WTC11 (cell line): ENCODE measurements around the gene GPRC5A. TPM values are rescaled to one million over a fixed set of nuclear protein-coding genes. Genes with fewer than 3 reads are reported as not detected.
A peak's percentile ranks its signal among the peaks of the same experiment; 100 is the strongest.

Source experiments
- ATAC-seq: fragments of 200-7000 bp; cut with Tn5 transposase; 2 replicates; pipeline ENCODE4 v1.10.0; 2021; ENCODE audit warnings: mild to moderate bottlenecking, moderate library complexity
- CTCF ChIA-PET: fragments of 300-600 bp; sonication (Branson Sonifier 250); formaldehyde crosslinking; loops from one replicate; lab custom pipeline; 2021; ENCODE audit warnings: antibody characterized with exemption; lab: Charles Lee
- POLR2A ChIA-PET: fragments of 350-600 bp; sonication (Branson Sonifier 250); formaldehyde crosslinking; loops from one replicate; lab custom pipeline; 2021; ENCODE audit warnings: antibody characterized with exemption; lab: Charles Lee
- DNase-seq: peaks from one replicate; pipeline ENCODE4 v3.0.0; 2021; ENCODE audit warnings: low spot score
- H3K27ac Mint-ChIP-seq: 2 replicates; pipeline ENCODE4 v1.8.0; 2021; ENCODE audit warnings: mixed read lengths
- H3K27me3 Mint-ChIP-seq: 2 replicates; pipeline ENCODE4 v1.8.0; 2021; ENCODE audit warnings: low read depth, mild to moderate bottlenecking, moderate library complexity, mixed read lengths
- H3K36me3 Mint-ChIP-seq: 2 replicates; pipeline ENCODE4 v1.8.0; 2021; ENCODE audit warnings: mixed read lengths
- H3K4me1 Mint-ChIP-seq: 2 replicates; pipeline ENCODE4 v1.8.0; 2022; ENCODE audit warnings: mixed read lengths
- H3K4me3 Mint-ChIP-seq: 2 replicates; pipeline ENCODE4 v1.8.0; 2021; ENCODE audit warnings: mild to moderate bottlenecking, moderate library complexity, mixed read lengths
- H3K9me3 Mint-ChIP-seq: 2 replicates; pipeline ENCODE4 v1.8.0; 2021; ENCODE audit warnings: mixed read lengths
- ELF4 ChIP-seq: sonication (generic); formaldehyde crosslinking; IDR thresholded peaks from 2 replicates; pipeline ENCODE4 v1.8.1; 2022; ENCODE audit warnings: low read depth, mild to moderate bottlenecking, moderate library complexity, missing genetic modification reagents
- FOXP1 ChIP-seq: sonication (generic); formaldehyde crosslinking; IDR thresholded peaks from 2 replicates; pipeline ENCODE4 v1.8.0; 2022; ENCODE audit warnings: missing genetic modification reagents, mild to moderate bottlenecking, moderate library complexity, borderline replicate concordance
- KAT7 ChIP-seq: sonication (generic); formaldehyde crosslinking; IDR thresholded peaks from 2 replicates; pipeline ENCODE4 v1.8.1; 2023; ENCODE audit warnings: missing genetic modification reagents, mild to moderate bottlenecking, borderline replicate concordance
- PREB ChIP-seq: sonication (generic); formaldehyde crosslinking; IDR thresholded peaks from 2 replicates; pipeline ENCODE4 v1.8.1; 2022; ENCODE audit warnings: mild to moderate bottlenecking, missing genetic modification reagents, moderate library complexity, borderline replicate concordance
- PRRX2 ChIP-seq: fragments of 250-450 bp; sonication (Bioruptor Pico); IDR thresholded peaks from 2 replicates; pipeline ENCODE4 v1.8.0; 2021; ENCODE audit warnings: mild to moderate bottlenecking
- STAT6 ChIP-seq: sonication (generic); formaldehyde crosslinking; conservative IDR thresholded peaks from 2 replicates; pipeline ENCODE4 v1.8.1; 2023; ENCODE audit warnings: mild to moderate bottlenecking, low read depth, missing genetic modification reagents, moderate library complexity
- USF2 ChIP-seq: sonication (generic); formaldehyde crosslinking; IDR thresholded peaks from 2 replicates; pipeline ENCODE4 v1.8.1; 2023; ENCODE audit warnings: mild to moderate bottlenecking, missing genetic modification reagents, moderate library complexity
- ZNF121 ChIP-seq: sonication (generic); formaldehyde crosslinking; IDR thresholded peaks from 2 replicates; pipeline ENCODE4 v1.8.0; 2023; ENCODE audit warnings: missing genetic modification reagents
- total RNA-seq: library from RNA; stranded (reverse); gene quantifications from 3 replicates; pipeline ENCODE4 v1.2.3, GENCODE V29; 2021
- TF ChIP-seq, protein P1 (sequence below): sonication (generic); formaldehyde crosslinking; IDR thresholded peaks from 2 replicates; pipeline ENCODE4 v1.8.1; 2022; ENCODE audit warnings: mild to moderate bottlenecking, moderate library complexity, missing genetic modification reagents
- TF ChIP-seq, protein P2 (sequence below): fragments of 250-450 bp; sonication (Bioruptor Pico); IDR thresholded peaks from 2 replicates; pipeline ENCODE4 v2.1.2; 2022; ENCODE audit warnings: mild to moderate bottlenecking, moderate library complexity
- TF ChIP-seq, protein P3 (sequence below): sonication (generic); formaldehyde crosslinking; IDR thresholded peaks from 2 replicates; pipeline ENCODE4 v1.8.0; 2023; ENCODE audit warnings: missing genetic modification reagents
- TF ChIP-seq, protein P4 (sequence below): sonication (generic); formaldehyde crosslinking; IDR thresholded peaks from 2 replicates; pipeline ENCODE4 v1.8.1; 2023; ENCODE audit warnings: mild to moderate bottlenecking, missing genetic modification reagents, borderline replicate concordance

GPRC5A gene
- total RNA-seq, 1 experiment from 2014 or later, result 1.1 TPM

DNA sequence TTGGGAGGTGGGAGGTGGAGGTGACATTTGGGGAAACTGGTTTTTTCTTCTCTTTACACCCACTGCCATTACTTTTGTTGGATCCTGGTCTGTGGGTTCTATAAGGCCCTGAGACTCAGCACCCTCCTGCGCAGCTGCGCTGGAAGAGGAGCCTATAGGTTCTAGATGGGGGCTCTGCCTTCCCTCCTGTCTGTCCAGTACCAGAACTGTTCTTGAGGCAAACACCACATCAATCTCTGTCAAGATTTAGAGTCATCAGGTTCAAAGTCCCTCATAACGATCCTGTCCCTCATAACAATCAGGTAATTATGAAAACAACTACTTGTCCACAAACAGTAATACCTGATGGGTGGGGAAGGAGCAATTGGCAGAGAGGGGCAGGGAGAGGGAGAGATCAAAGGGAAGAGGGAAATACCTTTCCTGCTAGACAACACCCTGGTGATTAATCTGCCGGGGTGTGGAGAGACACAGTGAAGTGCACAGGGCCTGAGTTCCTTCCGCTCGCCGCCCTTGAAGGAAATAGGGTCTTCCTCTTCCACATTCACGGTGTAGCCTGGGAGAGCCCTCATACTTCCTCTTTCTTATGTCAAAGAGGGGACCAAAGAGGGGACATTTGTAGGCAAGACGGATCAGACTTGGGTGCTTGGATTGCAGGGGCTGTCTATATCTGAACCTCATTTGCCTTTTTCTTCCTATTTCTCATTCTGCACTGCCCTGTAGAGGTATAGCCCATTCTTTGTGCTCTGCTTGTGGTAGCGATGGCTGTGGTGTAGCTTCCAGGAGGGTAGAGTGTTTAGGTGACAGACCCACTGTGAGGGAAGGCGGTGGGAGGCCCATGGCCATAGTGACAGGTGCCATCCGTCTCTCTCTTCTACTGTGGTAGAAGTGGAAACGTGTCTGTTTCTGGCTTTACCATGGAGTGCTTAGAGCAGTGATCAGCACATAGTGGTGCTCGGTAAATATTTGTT is 12.6 kb downstream of the GPRC5A start (continued):
- TF ChIP-seq, protein P1, sequence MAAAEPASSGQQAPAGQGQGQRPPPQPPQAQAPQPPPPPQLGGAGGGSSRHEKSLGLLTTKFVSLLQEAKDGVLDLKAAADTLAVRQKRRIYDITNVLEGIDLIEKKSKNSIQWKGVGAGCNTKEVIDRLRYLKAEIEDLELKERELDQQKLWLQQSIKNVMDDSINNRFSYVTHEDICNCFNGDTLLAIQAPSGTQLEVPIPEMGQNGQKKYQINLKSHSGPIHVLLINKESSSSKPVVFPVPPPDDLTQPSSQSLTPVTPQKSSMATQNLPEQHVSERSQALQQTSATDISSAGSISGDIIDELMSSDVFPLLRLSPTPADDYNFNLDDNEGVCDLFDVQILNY (CRISPR knock-in tag), result no peak
- TF ChIP-seq, protein P2, sequence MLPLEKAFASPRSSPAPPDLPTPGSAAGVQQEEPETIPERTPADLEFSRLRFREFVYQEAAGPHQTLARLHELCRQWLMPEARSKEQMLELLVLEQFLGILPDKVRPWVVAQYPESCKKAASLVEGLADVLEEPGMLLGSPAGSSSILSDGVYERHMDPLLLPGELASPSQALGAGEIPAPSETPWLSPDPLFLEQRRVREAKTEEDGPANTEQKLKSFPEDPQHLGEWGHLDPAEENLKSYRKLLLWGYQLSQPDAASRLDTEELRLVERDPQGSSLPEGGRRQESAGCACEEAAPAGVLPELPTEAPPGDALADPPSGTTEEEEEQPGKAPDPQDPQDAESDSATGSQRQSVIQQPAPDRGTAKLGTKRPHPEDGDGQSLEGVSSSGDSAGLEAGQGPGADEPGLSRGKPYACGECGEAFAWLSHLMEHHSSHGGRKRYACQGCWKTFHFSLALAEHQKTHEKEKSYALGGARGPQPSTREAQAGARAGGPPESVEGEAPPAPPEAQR (CRISPR knock-in tag), result no peak
- TF ChIP-seq, protein P3, sequence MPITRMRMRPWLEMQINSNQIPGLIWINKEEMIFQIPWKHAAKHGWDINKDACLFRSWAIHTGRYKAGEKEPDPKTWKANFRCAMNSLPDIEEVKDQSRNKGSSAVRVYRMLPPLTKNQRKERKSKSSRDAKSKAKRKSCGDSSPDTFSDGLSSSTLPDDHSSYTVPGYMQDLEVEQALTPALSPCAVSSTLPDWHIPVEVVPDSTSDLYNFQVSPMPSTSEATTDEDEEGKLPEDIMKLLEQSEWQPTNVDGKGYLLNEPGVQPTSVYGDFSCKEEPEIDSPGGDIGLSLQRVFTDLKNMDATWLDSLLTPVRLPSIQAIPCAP (CRISPR knock-in tag), result no peak
- no peak for TF ChIP-seq FOXP1 (CRISPR knock-in tag)
- no peak for TF ChIP-seq USF2 (CRISPR knock-in tag)
- TF ChIP-seq PRRX2 (CRISPR knock-in tag), result no peak
- TF ChIP-seq STAT6 (CRISPR knock-in tag), result no peak
- TF ChIP-seq PREB (CRISPR knock-in tag), result no peak
- TF ChIP-seq ELF4 (CRISPR knock-in tag), result no peak
- TF ChIP-seq, all 79 proteins: peak for 0

- Mint-ChIP-seq H3K9me3 (no peaks in the 10 kb centered on the region), H3K4me3 (no peak overlapping the region), H3K27ac (no peak overlapping the region), H3K27me3 (no peaks in the 10 kb centered on the region), H3K36me3 (no peaks in the 10 kb centered on the region), H3K4me1 (no peaks in the 10 kb centered on the region)
- POLR2A ChIA-PET, result no interaction called here
- TF ChIP-seq KAT7 (CRISPR knock-in tag), result no peak
- peak; percentile 44; the same call in 1 of the 2 replicates for TF ChIP-seq ZNF121 (CRISPR knock-in tag)
- TF ChIP-seq, protein P4, sequence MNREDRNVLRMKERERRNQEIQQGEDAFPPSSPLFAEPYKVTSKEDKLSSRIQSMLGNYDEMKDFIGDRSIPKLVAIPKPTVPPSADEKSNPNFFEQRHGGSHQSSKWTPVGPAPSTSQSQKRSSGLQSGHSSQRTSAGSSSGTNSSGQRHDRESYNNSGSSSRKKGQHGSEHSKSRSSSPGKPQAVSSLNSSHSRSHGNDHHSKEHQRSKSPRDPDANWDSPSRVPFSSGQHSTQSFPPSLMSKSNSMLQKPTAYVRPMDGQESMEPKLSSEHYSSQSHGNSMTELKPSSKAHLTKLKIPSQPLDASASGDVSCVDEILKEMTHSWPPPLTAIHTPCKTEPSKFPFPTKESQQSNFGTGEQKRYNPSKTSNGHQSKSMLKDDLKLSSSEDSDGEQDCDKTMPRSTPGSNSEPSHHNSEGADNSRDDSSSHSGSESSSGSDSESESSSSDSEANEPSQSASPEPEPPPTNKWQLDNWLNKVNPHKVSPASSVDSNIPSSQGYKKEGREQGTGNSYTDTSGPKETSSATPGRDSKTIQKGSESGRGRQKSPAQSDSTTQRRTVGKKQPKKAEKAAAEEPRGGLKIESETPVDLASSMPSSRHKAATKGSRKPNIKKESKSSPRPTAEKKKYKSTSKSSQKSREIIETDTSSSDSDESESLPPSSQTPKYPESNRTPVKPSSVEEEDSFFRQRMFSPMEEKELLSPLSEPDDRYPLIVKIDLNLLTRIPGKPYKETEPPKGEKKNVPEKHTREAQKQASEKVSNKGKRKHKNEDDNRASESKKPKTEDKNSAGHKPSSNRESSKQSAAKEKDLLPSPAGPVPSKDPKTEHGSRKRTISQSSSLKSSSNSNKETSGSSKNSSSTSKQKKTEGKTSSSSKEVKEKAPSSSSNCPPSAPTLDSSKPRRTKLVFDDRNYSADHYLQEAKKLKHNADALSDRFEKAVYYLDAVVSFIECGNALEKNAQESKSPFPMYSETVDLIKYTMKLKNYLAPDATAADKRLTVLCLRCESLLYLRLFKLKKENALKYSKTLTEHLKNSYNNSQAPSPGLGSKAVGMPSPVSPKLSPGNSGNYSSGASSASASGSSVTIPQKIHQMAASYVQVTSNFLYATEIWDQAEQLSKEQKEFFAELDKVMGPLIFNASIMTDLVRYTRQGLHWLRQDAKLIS (CRISPR knock-in tag), result no peak
- TF ChIP-seq, protein P2 (CRISPR knock-in tag), result no peak
- CTCF ChIA-PET, result interaction anchor here (1.2 kb wide), 1 partner anchor 71 kb away, joined by 4 read pairs; no protein-coding TSS in a partner anchor
- DNase-seq (no peak), ATAC-seq (no peak)
These were observed 16.2 kb downstream of the GPRC5A start for GRCh38 chr12:12907552-12907951.
